Measurements from ENCODE around the gene CCDC174.

CCDC174 gene

DNA sequence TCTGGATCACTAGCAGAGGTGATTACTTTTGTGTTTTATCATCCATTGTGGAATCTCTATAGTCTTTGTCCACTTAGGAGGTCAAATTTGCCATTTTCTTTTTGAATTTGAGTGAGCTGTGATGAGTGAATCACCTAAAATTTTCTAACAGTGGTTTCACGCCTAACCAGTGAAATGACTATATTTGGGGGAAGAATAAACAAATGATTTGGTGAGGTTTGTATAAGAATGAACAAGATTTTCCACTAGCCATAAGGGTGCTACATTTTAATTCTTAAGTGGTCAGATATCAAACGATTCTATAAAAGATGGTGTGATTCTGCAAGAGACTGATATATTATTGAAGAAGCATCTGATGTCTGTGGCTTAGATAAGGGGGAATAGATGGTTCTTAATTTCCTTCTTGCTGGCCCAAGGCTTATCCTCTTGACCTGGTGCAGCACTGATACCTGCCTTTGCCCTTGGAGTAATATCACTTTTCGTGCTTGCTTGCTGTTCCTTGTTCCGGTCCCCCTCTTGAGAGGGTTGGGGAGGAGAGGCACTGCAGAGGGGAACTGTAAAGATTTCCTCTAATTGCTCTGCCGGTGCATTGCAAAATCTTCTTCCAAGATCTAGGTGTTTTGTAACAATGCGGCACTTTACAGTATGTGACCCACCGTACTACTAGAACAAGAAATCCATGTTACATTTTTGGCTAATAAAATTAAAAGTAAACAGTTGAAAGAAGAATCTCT, 37.9 kb downstream of the CCDC174 start:
- WGBS (ENCODE audit: extremely low coverage, insufficient coverage, insufficient read length) = no CpG with 5 or more reads among the region's 7 CpGs
- Histone ChIP-seq H3K4me2 (ENCODE audit: low read length) (no peak overlapping the region), H2AK5ac (ENCODE audit: low read length) (no peak overlapping the region)

GRCh38 chr3:14691239-14691638, 39.7 kb downstream of the CCDC174 start:
- Histone ChIP-seq H3K79me2 (ENCODE audit: control insufficient read depth, insufficient read depth, low read length, poor library complexity) (no peaks in the 10 kb centered on the region), H3K23ac (ENCODE audit: low read length) (no peak overlapping the region), H3K18ac (ENCODE audit: low read length) (no peak overlapping the region), H2AFZ (ENCODE audit: insufficient read depth, low read length, poor library complexity) (no peak overlapping the region), H3K4me3 (ENCODE audit: low read depth, low read length) (no peak overlapping the region), H3K4me1 (ENCODE audit: control insufficient read depth in 1 of 2, insufficient read depth in 2 of 2, low read length in 2 of 2) (no peaks in the 10 kb centered on the region), H3K36me3 (ENCODE audit: control insufficient read depth in 1 of 2, insufficient read depth in 2 of 2, low read length in 2 of 2) (no peaks in the 10 kb centered on the region), H3K9ac (ENCODE audit: low read length) (no peak overlapping the region), H2BK5ac (ENCODE audit: low read depth, low read length, poor library complexity) (no peak overlapping the region), H3K4me2 (ENCODE audit: low read length) (no peak overlapping the region), H4K12ac (ENCODE audit: low read depth, low read length) (no peak overlapping the region), H3K14ac (ENCODE audit: low read length) (no peak overlapping the region), H3K79me1 (ENCODE audit: low read length) (no peaks in the 10 kb centered on the region), H3K27me3 (ENCODE audit: insufficient read depth, low read length) (no peaks in the 10 kb centered on the region), H2AK5ac (ENCODE audit: low read length) (no peak overlapping the region), H2BK12ac (ENCODE audit: low read length) (no peak overlapping the region), H3K4ac (ENCODE audit: low read depth, low read length) (no peak overlapping the region), H4K91ac (ENCODE audit: low read depth, low read length) (no peak overlapping the region), H4K8ac (ENCODE audit: low read depth, low read length) (no peak overlapping the region), H3K27ac (ENCODE audit: low read depth, low read length) (no peak overlapping the region), H3K9me3 (ENCODE audit: insufficient read depth, low read depth, low read length) (peaks cover 2% of the 10 kb centered on the region), H2BK120ac (ENCODE audit: insufficient read depth, low read length, poor library complexity) (no peak overlapping the region)
- no peak for DNase-seq
- WGBS (ENCODE audit: extremely low coverage, insufficient coverage, insufficient read length) = no CpG with 5 or more reads among the region's 4 CpGs

More for the DNA sequence above, 37.9 kb downstream of the CCDC174 start:
- H3K9me3 ChIP-seq (ENCODE audit: insufficient read depth, low read depth, low read length) = peaks cover 2% of the 10 kb centered on the region
- no peak overlapping the region for H4K12ac ChIP-seq (ENCODE audit: low read depth, low read length)
- no peak overlapping the region for H2BK120ac ChIP-seq (ENCODE audit: insufficient read depth, low read length, poor library complexity)
- H2BK5ac ChIP-seq (ENCODE audit: low read depth, low read length, poor library complexity) = no peak overlapping the region
- DNase-seq = no peak
- H3K27ac ChIP-seq (ENCODE audit: low read depth, low read length) = no peak overlapping the region
- H4K8ac ChIP-seq (ENCODE audit: low read depth, low read length) = no peak overlapping the region
- no peak overlapping the region for H3K18ac ChIP-seq (ENCODE audit: low read length)
- H3K27me3 ChIP-seq (ENCODE audit: insufficient read depth, low read length) = no peaks in the 10 kb centered on the region
- H3K4me1 ChIP-seq (ENCODE audit: control insufficient read depth in 1 of 2, insufficient read depth in 2 of 2, low read length in 2 of 2) = no peaks in the 10 kb centered on the region
- H2AFZ ChIP-seq (ENCODE audit: insufficient read depth, low read length, poor library complexity) = no peak overlapping the region
- H3K9ac ChIP-seq (ENCODE audit: low read length) = no peak overlapping the region
- no peaks in the 10 kb centered on the region for H3K36me3 ChIP-seq (ENCODE audit: control insufficient read depth in 1 of 2, insufficient read depth in 2 of 2, low read length in 2 of 2)
- no peaks in the 10 kb centered on the region for H3K79me2 ChIP-seq (ENCODE audit: control insufficient read depth, insufficient read depth, low read length, poor library complexity)
- H3K14ac ChIP-seq (ENCODE audit: low read length) = no peak overlapping the region
- no peak overlapping the region for H3K4ac ChIP-seq (ENCODE audit: low read depth, low read length)
- H3K4me3 ChIP-seq (ENCODE audit: low read depth, low read length) = no peak overlapping the region
- H2BK12ac ChIP-seq (ENCODE audit: low read length) = no peak overlapping the region
- no peak overlapping the region for H3K23ac ChIP-seq (ENCODE audit: low read length)
- H4K91ac ChIP-seq (ENCODE audit: low read depth, low read length) = no peak overlapping the region
- H3K79me1 ChIP-seq (ENCODE audit: low read length) = no peaks in the 10 kb centered on the region

DNA sequence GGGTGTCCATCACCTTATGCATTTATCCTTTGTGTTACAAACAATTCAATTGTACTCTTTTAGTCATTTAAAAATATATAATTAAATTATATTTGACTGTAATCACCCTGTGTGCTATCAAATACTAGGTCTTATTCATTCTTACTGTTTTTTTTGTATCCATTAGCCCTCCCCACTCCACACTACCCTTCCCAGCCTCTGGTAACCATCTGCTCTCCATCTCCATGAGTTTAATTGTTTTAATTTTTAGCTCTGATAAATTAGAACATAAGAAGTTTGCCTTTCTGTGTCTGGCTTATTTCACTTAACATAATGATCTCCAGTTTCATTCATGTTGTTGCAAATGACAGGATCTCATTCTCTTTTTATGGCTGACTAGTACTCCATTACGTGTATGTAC, 40.2 kb downstream of the CCDC174 start:
- Histone ChIP-seq H3K27me3 (ENCODE audit: insufficient read depth, low read length) (no peaks in the 10 kb centered on the region), H2AK5ac (ENCODE audit: low read length) (no peak overlapping the region)
- no CpG with 5 or more reads among the region's 1 CpG for WGBS (ENCODE audit: extremely low coverage, insufficient coverage, insufficient read length)

DNA sequence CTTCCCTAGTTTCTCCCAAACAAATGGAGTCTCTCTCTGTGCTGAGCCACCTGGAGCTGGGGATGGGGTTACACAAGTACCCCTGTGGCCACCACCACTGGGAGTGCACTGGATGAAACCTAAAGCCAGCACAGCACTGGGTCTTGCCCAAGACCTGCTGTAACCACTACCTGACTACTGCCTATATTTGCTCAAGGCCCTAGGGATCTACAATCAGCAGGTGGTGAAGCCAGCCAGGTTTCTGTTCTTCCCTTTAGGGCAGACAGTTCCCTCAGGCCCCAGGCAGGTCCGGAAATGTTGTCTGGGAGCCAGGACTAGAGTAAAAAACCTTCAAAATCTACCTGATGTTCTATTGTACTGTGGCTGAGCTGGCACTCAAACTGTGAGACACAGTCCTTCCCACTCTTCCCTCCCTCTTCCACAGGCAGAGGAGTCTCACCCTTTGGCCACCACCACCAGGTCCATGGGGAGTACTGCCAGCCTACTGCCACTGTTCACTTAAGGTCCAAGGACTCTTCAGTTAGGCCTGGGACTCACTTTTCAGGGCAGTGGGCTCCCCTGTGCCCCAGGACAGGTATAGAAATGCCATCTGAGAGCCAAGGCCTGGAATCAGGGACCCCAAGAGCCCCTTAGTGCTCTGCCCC, 47.2 kb downstream of the CCDC174 start:
- no peak overlapping the region for H2BK120ac ChIP-seq (ENCODE audit: insufficient read depth, low read length, poor library complexity)
- no peak overlapping the region for H3K18ac ChIP-seq (ENCODE audit: low read length)
- H3K79me1 ChIP-seq (ENCODE audit: low read length) = no peaks in the 10 kb centered on the region
- no peaks in the 10 kb centered on the region for H3K36me3 ChIP-seq (ENCODE audit: control insufficient read depth in 1 of 2, insufficient read depth in 2 of 2, low read length in 2 of 2)
- no peak overlapping the region for H3K4me3 ChIP-seq (ENCODE audit: low read depth, low read length)
- H3K27ac ChIP-seq (ENCODE audit: low read depth, low read length) = no peak overlapping the region
- H2AFZ ChIP-seq (ENCODE audit: insufficient read depth, low read length, poor library complexity) = no peak overlapping the region
- H3K9me3 ChIP-seq (ENCODE audit: insufficient read depth, low read depth, low read length) = peaks cover 3% of the 10 kb centered on the region
- no peaks in the 10 kb centered on the region for H3K4me1 ChIP-seq (ENCODE audit: control insufficient read depth in 1 of 2, insufficient read depth in 2 of 2, low read length in 2 of 2)
- no peaks in the 10 kb centered on the region for H3K27me3 ChIP-seq (ENCODE audit: insufficient read depth, low read length)
- H3K9ac ChIP-seq (ENCODE audit: low read length) = no peak overlapping the region
- no peak overlapping the region for H4K91ac ChIP-seq (ENCODE audit: low read depth, low read length)
- no peak for DNase-seq
- no peaks in the 10 kb centered on the region for H3K79me2 ChIP-seq (ENCODE audit: control insufficient read depth, insufficient read depth, low read length, poor library complexity)
- H3K4me2 ChIP-seq (ENCODE audit: low read length) = no peak overlapping the region
- no peak overlapping the region for H3K14ac ChIP-seq (ENCODE audit: low read length)
- no peak overlapping the region for H4K8ac ChIP-seq (ENCODE audit: low read depth, low read length)
- H4K12ac ChIP-seq (ENCODE audit: low read depth, low read length) = no peak overlapping the region
- no peak overlapping the region for H2BK12ac ChIP-seq (ENCODE audit: low read length)
- H2AK5ac ChIP-seq (ENCODE audit: low read length) = no peak overlapping the region
- no peak overlapping the region for H3K4ac ChIP-seq (ENCODE audit: low read depth, low read length)
- WGBS (ENCODE audit: extremely low coverage, insufficient coverage, insufficient read length) = no CpG with 5 or more reads among the region's 1 CpG
- H2BK5ac ChIP-seq (ENCODE audit: low read depth, low read length, poor library complexity) = no peak overlapping the region
- H3K23ac ChIP-seq (ENCODE audit: low read length) = no peak overlapping the region

More for the DNA sequence above, 40.2 kb downstream of the CCDC174 start:
- no peak overlapping the region for H4K12ac ChIP-seq (ENCODE audit: low read depth, low read length)
- no peak overlapping the region for H3K18ac ChIP-seq (ENCODE audit: low read length)
- no peak overlapping the region for H3K4ac ChIP-seq (ENCODE audit: low read depth, low read length)
- H3K79me2 ChIP-seq (ENCODE audit: control insufficient read depth, insufficient read depth, low read length, poor library complexity) = no peaks in the 10 kb centered on the region
- no peak for DNase-seq
- H2BK120ac ChIP-seq (ENCODE audit: insufficient read depth, low read length, poor library complexity) = no peak overlapping the region
- H3K4me2 ChIP-seq (ENCODE audit: low read length) = no peak overlapping the region
- no peak overlapping the region for H2BK5ac ChIP-seq (ENCODE audit: low read depth, low read length, poor library complexity)
- H3K23ac ChIP-seq (ENCODE audit: low read length) = no peak overlapping the region
- H3K14ac ChIP-seq (ENCODE audit: low read length) = no peak overlapping the region
- no peak overlapping the region for H3K4me3 ChIP-seq (ENCODE audit: low read depth, low read length)
- H3K36me3 ChIP-seq (ENCODE audit: control insufficient read depth in 1 of 2, insufficient read depth in 2 of 2, low read length in 2 of 2) = no peaks in the 10 kb centered on the region
- no peak overlapping the region for H3K9ac ChIP-seq (ENCODE audit: low read length)
- no peaks in the 10 kb centered on the region for H3K4me1 ChIP-seq (ENCODE audit: control insufficient read depth in 1 of 2, insufficient read depth in 2 of 2, low read length in 2 of 2)
- H3K27ac ChIP-seq (ENCODE audit: low read depth, low read length) = no peak overlapping the region
- H3K9me3 ChIP-seq (ENCODE audit: insufficient read depth, low read depth, low read length) = peaks cover 2% of the 10 kb centered on the region
- H3K79me1 ChIP-seq (ENCODE audit: low read length) = no peaks in the 10 kb centered on the region
- H4K91ac ChIP-seq (ENCODE audit: low read depth, low read length) = no peak overlapping the region
- H2AFZ ChIP-seq (ENCODE audit: insufficient read depth, low read length, poor library complexity) = no peak overlapping the region
- H2BK12ac ChIP-seq (ENCODE audit: low read length) = no peak overlapping the region
- no peak overlapping the region for H4K8ac ChIP-seq (ENCODE audit: low read depth, low read length)
